Choroid plexus epithelial cell (primary cell): ENCODE measurements around the gene MYBBP1A.

Source experiments
- DNase-seq: peaks from one replicate; pipeline ENCODE4 v3.0.0-alpha.2; 2010; ENCODE audit warnings: low read depth
- H3K4me3 ChIP-seq: 2 replicates; pipeline ENCODE4 v1.5.1; 2011; ENCODE audit warnings: low read depth, mild to moderate bottlenecking, control low read depth, low read length, moderate library complexity
- TF ChIP-seq, protein P1 (sequence below): conservative IDR thresholded peaks from 2 replicates; pipeline ENCODE4 v1.5.1; 2011; ENCODE audit warnings: low read depth, mild to moderate bottlenecking, control low read depth, inconsistent platforms, low read length, moderate library complexity

The MYBBP1A gene

DNA sequence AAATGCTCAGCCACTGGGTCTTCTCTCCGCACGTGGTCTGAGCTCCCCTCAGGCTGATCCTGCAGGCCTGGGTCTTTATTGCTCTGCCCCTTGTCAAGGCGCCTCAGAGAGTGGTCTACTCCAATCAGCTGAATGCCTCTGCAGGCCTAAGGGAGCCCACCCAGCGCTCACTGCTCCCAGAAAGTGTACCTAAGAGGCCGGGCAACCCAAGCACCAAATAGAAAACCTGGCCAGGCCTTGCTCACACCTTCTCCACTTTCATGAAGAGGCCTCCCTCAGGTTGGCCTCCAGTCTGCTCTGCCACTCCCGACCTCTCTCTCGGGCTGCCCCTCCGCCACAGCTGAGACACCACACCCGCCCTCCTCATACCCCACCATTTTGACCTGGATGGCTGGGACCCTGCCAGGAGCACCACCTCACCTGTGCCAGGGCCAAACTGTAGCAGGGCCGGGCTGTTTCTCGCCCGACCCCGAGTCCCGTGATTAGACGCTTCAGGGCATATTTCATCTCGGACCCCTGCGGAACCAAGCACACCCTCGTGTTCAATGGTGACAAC is 665 bp downstream of the MYBBP1A start:
- H3K4me3 ChIP-seq: peak overlapping the region; percentile 95
- TF ChIP-seq, protein P1, sequence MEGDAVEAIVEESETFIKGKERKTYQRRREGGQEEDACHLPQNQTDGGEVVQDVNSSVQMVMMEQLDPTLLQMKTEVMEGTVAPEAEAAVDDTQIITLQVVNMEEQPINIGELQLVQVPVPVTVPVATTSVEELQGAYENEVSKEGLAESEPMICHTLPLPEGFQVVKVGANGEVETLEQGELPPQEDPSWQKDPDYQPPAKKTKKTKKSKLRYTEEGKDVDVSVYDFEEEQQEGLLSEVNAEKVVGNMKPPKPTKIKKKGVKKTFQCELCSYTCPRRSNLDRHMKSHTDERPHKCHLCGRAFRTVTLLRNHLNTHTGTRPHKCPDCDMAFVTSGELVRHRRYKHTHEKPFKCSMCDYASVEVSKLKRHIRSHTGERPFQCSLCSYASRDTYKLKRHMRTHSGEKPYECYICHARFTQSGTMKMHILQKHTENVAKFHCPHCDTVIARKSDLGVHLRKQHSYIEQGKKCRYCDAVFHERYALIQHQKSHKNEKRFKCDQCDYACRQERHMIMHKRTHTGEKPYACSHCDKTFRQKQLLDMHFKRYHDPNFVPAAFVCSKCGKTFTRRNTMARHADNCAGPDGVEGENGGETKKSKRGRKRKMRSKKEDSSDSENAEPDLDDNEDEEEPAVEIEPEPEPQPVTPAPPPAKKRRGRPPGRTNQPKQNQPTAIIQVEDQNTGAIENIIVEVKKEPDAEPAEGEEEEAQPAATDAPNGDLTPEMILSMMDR: no peak
- DNase-seq: no peak

DNA sequence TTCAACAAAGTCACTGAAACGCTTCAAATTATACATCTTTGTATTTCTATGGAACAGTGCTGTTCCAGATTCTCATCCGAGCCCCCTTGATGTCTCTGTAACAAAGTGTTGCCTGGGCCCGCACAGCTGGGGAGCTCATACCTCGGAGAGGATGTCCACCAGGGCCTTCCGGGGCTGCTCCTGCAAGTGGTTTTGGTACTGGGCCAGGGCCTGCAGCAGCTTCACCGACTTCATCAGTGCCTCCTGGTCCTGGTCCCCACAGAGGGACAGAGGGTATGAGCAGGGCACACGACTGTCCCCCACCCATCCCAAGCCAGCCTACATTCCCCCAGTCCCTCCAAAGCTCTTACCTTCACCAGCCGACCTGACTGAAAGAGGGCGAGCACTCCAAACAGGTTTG is 1.5 kb downstream of the MYBBP1A start:
- TF ChIP-seq, protein P1: no peak
- DNase-seq: no peak

DNA sequence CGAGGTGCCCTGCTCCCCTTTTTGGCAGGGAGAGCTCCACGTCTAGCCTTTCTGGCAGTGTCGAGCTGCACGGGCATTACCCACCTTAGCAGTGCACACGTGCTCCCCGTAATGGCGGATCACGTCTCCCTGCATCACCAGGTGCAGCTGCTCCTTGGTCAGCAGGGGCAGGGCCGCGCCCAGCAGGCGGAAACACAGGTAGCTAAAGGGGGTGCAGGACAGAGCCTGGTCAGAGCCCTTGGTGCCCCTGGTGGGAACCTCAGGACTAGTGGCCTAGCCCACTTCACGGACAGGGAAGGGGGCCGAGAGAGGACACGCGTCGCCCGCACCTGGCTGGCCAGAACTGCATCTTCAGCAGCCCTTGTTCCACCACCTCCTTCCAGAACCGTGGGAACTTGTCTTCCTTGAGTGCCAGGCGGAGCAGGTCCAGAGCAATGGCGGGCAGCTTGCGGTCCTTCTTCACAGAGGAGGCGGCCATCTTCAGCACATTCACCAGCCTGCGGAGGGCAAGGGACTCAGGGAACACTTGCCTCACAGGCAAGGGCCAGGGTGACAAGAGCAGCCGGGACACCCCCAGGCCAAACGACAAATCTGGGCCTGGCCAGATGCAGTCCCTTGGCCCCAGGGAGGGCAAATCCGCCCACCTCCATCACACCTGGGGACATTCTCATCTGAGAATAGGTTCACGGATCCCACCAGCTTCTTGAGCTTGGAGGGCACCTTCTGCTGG is 3.2 kb downstream of the MYBBP1A start:
- DNase-seq: no peak
- TF ChIP-seq, protein P1: no peak
- H3K4me3 ChIP-seq: no peak overlapping the region

More for the DNA sequence above, 1.5 kb downstream of the MYBBP1A start:
- H3K4me3 ChIP-seq: peak overlapping the region; percentile 95

DNA sequence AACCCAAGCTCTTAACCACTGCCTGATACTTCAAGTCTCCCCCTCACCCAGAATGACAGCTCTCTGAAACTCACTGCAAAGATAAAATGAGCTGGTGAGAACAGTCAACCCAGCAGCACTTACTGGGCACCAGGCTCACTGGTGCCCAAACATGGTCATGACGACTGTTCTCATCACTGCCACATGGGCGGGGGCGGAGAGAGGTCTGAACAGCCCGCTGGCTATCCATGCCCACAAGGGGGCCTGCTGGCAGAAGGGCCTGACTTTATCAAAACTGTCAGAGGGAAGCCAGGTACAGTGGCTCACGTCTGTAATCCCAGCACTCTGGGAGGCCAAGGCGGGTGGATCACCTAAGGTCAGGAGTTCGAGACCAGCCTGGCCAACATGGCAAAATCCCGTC is 4.0 kb downstream of the MYBBP1A start:
- TF ChIP-seq, protein P1: peak; percentile 16
- H3K4me3 ChIP-seq: no peak overlapping the region
- no peak for DNase-seq

DNA sequence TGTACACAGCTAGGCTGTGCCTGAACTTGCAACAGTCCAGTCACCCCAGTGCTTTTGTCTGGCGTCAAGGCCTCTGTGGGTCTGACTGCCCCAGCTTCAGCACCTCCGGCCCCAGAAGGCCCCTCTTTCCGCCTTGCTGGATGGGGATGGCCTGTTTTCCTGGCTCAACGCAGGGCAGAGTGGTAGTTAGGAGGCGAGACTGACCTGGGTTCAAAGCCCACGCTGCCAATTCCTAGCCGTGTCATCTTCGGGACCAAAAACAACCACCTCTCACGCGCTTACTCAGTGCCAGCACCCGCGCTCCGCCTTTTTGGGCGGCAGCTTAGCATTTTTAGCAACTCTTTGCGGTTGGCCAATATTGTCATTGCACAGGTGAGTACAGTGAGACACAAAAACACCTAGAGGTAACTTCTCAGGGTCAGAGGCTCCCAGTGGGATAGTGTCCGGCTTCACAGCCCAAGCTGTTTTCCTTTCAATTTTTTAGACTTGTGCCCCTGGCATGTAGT is 4.6 kb downstream of the MYBBP1A start:
- no peak for DNase-seq
- no peak overlapping the region for H3K4me3 ChIP-seq
- TF ChIP-seq, protein P1: no peak

DNA sequence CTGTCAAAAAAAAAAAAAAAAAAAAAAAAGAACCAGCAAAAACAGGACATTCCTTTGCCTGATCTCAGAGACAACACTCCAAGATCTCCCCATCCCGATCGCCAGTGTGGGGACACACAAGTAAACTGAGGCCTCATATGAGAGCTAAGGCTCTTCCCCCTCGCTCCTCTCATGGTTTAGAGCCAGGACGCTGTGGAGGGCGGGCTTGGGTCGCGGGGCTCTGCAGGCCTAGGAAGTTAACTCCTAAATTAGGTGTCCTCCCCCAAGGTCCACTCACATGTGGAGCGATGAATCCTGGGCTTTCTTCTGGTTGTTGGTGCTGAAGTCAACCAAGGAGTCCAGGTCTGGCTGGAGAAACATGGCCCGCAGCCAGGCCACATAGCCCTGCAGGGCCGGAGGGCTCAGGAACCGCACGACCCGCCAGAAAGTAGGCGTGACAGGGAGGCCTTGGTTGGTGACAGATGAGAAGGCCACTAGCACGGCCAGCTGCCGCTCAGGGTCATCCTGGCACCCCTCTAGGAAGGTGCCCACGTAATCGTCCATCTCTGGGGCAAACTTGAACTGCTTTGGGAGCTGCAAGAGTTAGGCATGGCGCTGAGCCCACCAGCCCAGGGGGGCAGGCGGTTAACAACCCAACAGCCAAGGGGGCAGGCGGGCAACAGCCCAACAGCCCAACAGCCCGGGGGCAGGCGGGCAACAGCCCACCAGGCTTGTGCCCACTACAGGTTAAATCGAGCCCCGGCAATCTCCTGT is 5.2 kb downstream of the MYBBP1A start:
- TF ChIP-seq, protein P1: no peak
- no peak for DNase-seq
- H3K4me3 ChIP-seq: no peak overlapping the region
